ENCODE measurements around the gene LILRB5. TPM values are rescaled to one million over a fixed set of nuclear protein-coding genes. Genes with fewer than 3 reads are reported as not detected.
"Not testable (repeated sequence)": the region's sequence is repeated elsewhere in the genome, so short reads cannot be mapped to it uniquely, and the experiment has no call there.

LILRB5 gene
- total RNA-seq, 1 experiment from 2014 or later = 0.07 TPM

DNA sequence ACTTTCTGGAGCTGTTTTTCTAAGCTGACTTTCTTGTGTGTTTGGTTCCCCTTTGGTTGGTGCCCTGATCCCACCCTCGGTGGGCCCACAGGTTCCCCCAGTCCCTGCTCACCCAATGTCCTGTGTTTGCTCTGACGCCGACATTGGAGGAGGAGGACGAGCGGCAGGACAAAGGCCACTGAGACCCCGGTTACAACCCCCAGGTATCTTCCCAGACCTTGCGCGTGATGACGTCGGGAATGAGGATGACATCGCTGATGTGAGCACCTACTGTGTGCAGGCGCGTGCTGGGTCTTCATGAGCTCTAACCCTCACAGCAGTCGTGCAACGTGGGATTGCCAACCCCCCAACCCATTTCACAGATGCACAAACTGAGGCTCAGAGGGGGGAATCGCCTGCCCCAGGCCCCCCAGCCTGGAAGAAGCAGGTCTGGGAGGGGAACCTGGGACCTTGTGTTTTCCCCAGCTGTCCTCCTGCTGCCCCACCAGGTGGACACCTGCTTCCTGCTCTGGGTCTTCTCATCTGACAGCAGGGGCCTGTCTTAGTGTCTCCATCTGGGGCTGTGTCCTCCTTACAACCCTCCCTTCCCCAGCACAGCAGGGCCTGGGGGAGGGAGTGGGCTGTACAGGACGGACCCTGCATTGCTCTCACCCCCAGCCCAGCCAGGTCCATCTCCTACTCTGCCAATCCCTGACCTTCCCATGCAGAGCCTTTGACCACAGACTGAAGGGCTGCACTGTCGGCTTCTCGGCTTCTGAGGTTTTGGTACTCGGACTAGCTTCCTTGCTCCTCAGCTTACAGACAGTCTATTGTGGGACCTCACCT, 9.8 kb downstream of the LILRB5 start:
- no peak overlapping the region for H3K4me3 Mint-ChIP-seq
- DNase-seq (ENCODE audit: low spot score) (no peak), ATAC-seq (no peak)
- POLR2A ChIA-PET = no interaction called here
- no peak overlapping the region for H3K27ac Mint-ChIP-seq
- no peaks in the 10 kb centered on the region for H3K36me3 Mint-ChIP-seq
- no peaks in the 10 kb centered on the region for H3K4me1 Mint-ChIP-seq
- peaks cover 26% of the 10 kb centered on the region for H3K27me3 Mint-ChIP-seq (ENCODE audit: low read depth)
- CTCF ChIA-PET = interaction anchor here (1.0 to 1.5 kb wide), 3 partner anchors 19 to 77 kb away, joined by 3 to 5 read pairs (median 3); no protein-coding TSS in a partner anchor
- TF ChIP-seq, protein P1, sequence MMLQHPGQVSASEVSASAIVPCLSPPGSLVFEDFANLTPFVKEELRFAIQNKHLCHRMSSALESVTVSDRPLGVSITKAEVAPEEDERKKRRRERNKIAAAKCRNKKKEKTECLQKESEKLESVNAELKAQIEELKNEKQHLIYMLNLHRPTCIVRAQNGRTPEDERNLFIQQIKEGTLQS (CRISPR knock-in tag; conservative IDR thresholded peaks at IDR 0.05) = no peak
- TF ChIP-seq HMGA2 (CRISPR knock-in tag; IDR thresholded peaks at IDR 0.05) (no peak), JUN (CRISPR knock-in tag; IDR thresholded peaks at IDR 0.05) (no peak)
- TF ChIP-seq, protein P2, sequence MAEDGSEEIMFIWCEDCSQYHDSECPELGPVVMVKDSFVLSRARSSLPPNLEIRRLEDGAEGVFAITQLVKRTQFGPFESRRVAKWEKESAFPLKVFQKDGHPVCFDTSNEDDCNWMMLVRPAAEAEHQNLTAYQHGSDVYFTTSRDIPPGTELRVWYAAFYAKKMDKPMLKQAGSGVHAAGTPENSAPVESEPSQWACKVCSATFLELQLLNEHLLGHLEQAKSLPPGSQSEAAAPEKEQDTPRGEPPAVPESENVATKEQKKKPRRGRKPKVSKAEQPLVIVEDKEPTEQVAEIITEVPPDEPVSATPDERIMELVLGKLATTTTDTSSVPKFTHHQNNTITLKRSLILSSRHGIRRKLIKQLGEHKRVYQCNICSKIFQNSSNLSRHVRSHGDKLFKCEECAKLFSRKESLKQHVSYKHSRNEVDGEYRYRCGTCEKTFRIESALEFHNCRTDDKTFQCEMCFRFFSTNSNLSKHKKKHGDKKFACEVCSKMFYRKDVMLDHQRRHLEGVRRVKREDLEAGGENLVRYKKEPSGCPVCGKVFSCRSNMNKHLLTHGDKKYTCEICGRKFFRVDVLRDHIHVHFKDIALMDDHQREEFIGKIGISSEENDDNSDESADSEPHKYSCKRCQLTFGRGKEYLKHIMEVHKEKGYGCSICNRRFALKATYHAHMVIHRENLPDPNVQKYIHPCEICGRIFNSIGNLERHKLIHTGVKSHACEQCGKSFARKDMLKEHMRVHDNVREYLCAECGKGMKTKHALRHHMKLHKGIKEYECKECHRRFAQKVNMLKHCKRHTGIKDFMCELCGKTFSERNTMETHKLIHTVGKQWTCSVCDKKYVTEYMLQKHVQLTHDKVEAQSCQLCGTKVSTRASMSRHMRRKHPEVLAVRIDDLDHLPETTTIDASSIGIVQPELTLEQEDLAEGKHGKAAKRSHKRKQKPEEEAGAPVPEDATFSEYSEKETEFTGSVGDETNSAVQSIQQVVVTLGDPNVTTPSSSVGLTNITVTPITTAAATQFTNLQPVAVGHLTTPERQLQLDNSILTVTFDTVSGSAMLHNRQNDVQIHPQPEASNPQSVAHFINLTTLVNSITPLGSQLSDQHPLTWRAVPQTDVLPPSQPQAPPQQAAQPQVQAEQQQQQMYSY (CRISPR knock-in tag; IDR thresholded peaks at IDR 0.05) = no peak
- TF ChIP-seq, protein P3, sequence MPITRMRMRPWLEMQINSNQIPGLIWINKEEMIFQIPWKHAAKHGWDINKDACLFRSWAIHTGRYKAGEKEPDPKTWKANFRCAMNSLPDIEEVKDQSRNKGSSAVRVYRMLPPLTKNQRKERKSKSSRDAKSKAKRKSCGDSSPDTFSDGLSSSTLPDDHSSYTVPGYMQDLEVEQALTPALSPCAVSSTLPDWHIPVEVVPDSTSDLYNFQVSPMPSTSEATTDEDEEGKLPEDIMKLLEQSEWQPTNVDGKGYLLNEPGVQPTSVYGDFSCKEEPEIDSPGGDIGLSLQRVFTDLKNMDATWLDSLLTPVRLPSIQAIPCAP (CRISPR knock-in tag; IDR thresholded peaks at IDR 0.05) = no peak
- no peaks in the 10 kb centered on the region for H3K9me3 Mint-ChIP-seq

DNA sequence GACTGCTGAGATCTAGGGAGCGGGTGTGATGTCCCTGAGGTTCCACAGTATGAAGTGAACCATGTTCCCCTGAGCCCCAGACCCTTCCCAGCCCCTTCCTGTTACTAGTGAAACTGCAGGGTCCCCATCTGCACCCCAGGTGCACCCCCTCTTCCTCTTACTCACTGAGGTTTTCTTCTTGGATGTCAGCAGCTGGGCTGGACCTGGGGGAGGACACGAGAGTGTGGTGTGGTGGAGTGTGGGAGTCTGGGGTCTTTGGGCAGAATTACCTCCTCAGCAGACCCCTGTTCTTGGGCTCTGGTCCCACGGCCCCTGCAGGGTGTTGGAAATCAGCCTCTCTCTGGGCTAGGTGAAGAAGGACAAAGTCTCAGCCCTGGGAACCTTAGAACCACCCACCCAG, 11.1 kb downstream of the LILRB5 start:
- POLR2A ChIA-PET = no interaction called here
- H3K9me3 Mint-ChIP-seq = no peaks in the 10 kb centered on the region

DNA sequence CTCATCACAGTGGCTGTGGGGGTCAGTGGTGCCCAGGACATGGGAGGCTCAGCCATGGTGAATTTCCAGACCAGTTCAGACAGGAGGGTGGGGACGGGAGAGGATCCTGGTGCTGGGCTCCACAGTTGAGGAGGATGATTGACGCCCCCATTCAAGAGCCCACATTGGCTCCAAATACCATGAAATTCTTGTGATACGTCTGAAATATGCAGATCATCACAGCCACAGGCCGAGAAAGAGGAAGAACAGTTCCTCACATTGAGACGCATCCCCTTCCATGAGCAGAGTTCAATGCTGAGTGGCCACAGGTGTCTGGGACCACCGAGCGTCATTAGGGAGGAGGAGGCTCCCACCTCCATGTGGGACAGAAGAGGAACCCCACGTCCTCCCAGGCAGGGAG, 13.3 kb downstream of the LILRB5 start:
- H3K4me1 Mint-ChIP-seq; H3K27ac Mint-ChIP-seq; ATAC-seq; H3K4me3 Mint-ChIP-seq; H3K36me3 Mint-ChIP-seq; DNase-seq (ENCODE audit: low spot score); POLR2A ChIA-PET; H3K9me3 Mint-ChIP-seq: not testable (repeated sequence)
- CTCF ChIA-PET = interaction anchor here (1.5 kb wide), 1 partner anchor 22 kb away, joined by 7 read pairs; no protein-coding TSS in a partner anchor
- H3K27me3 Mint-ChIP-seq (ENCODE audit: low read depth) = peaks cover 19% of the 10 kb centered on the region

More for the DNA sequence above, 11.1 kb downstream of the LILRB5 start:
- no peak for DNase-seq (ENCODE audit: low spot score)
- H3K27me3 Mint-ChIP-seq (ENCODE audit: low read depth) = peaks cover 26% of the 10 kb centered on the region
- no peaks in the 10 kb centered on the region for H3K36me3 Mint-ChIP-seq
- no peak overlapping the region for H3K27ac Mint-ChIP-seq
- no peak overlapping the region for H3K4me3 Mint-ChIP-seq
- no peaks in the 10 kb centered on the region for H3K4me1 Mint-ChIP-seq
- CTCF ChIA-PET = interaction anchor here (1.5 kb wide), 1 partner anchor 21 kb away, joined by 5 read pairs; no protein-coding TSS in a partner anchor
- TF ChIP-seq, protein P4, sequence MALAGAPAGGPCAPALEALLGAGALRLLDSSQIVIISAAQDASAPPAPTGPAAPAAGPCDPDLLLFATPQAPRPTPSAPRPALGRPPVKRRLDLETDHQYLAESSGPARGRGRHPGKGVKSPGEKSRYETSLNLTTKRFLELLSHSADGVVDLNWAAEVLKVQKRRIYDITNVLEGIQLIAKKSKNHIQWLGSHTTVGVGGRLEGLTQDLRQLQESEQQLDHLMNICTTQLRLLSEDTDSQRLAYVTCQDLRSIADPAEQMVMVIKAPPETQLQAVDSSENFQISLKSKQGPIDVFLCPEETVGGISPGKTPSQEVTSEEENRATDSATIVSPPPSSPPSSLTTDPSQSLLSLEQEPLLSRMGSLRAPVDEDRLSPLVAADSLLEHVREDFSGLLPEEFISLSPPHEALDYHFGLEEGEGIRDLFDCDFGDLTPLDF (CRISPR knock-in tag; IDR thresholded peaks at IDR 0.05) = no peak
- no peak for TF ChIP-seq MXD4 (CRISPR knock-in tag; IDR thresholded peaks at IDR 0.05; ENCODE audit: borderline replicate concordance)
- TF ChIP-seq, protein P3 (CRISPR knock-in tag; IDR thresholded peaks at IDR 0.05) = no peak
- TF ChIP-seq, protein P5, sequence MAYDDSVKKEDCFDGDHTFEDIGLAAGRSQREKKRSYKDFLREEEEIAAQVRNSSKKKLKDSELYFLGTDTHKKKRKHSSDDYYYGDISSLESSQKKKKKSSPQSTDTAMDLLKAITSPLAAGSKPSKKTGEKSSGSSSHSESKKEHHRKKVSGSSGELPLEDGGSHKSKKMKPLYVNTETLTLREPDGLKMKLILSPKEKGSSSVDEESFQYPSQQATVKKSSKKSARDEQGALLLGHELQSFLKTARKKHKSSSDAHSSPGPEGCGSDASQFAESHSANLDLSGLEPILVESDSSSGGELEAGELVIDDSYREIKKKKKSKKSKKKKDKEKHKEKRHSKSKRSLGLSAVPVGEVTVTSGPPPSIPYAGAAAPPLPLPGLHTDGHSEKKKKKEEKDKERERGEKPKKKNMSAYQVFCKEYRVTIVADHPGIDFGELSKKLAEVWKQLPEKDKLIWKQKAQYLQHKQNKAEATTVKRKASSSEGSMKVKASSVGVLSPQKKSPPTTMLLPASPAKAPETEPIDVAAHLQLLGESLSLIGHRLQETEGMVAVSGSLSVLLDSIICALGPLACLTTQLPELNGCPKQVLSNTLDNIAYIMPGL (CRISPR knock-in tag; IDR thresholded peaks at IDR 0.05) = no peak
- TF ChIP-seq ZNF263 (CRISPR knock-in tag; IDR thresholded peaks at IDR 0.05; ENCODE audit: low read depth) = no peak
- no peak for TF ChIP-seq JUN (CRISPR knock-in tag; IDR thresholded peaks at IDR 0.05)
- TF ChIP-seq CREB1 (CRISPR knock-in tag; IDR thresholded peaks at IDR 0.05) = no peak
- TF ChIP-seq, protein P6, sequence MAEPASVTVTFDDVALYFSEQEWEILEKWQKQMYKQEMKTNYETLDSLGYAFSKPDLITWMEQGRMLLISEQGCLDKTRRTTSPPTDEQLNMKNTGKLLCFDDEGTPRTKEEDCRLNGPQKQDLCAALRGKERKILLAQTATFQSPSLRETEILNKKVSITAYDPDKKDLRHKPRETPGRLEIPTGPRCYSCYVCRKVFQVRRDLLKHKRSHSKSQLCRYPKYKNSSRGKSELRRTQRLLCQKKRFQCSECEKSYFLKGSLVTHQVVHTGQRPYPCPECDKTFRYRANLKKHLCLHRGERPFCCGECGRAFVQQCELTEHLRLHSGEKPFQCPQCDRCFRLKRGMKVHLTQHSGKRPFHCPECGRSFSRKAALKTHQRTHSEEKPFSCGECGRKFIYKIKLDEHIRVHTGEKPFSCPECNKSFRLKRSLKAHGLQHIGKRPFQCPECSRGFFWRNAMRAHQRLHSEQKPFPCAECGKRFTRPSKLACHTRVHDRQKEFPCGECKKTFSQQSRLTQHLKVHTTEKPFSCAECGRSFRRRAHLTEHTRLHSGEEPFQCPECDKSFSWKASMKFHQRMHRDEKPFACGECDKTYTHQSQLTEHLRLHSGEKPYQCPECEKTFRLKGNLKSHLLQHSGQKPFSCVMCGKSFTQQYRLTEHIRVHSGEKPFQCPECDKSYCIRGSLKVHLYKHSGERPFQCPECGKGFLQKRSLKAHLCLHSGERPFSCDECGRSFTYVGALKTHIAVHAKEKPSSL (CRISPR knock-in tag; conservative IDR thresholded peaks at IDR 0.05) = no peak
- TF ChIP-seq TP53 (CRISPR knock-in tag; IDR thresholded peaks at IDR 0.05) = no peak
- TF ChIP-seq, protein P7, sequence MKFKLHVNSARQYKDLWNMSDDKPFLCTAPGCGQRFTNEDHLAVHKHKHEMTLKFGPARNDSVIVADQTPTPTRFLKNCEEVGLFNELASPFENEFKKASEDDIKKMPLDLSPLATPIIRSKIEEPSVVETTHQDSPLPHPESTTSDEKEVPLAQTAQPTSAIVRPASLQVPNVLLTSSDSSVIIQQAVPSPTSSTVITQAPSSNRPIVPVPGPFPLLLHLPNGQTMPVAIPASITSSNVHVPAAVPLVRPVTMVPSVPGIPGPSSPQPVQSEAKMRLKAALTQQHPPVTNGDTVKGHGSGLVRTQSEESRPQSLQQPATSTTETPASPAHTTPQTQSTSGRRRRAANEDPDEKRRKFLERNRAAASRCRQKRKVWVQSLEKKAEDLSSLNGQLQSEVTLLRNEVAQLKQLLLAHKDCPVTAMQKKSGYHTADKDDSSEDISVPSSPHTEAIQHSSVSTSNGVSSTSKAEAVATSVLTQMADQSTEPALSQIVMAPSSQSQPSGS (CRISPR knock-in tag; IDR thresholded peaks at IDR 0.05; ENCODE audit: borderline replicate concordance, low read depth) = no peak
- TF ChIP-seq IRF2 (CRISPR knock-in tag; IDR thresholded peaks at IDR 0.05; ENCODE audit: borderline replicate concordance, low read depth) = no peak
- no peak for ATAC-seq

DNA sequence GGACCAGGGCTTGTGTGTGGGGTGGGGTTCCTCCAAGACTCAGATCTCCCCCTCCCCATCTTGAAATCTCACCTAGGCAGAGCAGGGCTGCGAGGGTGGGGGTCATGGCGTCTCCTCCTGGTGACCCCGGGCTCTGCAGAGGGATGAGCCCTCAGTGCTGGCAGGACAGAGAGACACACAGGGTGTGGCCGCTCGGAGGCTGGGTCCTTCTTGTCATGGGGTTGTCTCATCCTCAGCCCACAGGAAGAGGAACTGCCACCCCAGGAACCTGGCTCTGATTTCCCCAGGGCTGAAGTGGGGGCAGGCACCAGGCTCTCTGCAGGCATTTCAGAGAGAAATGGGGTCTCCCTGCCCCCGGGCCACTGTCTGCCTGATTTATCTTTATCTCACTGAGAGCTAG, 14.4 kb downstream of the LILRB5 start, which contains the start of gene LILRA6:
Gene LILRA6, minus strand, starts transcription at position 145 of the 400 bp plus-strand sequence.
- H3K36me3 Mint-ChIP-seq, H3K4me3 Mint-ChIP-seq, POLR2A ChIA-PET: not testable (repeated sequence)

More for the DNA sequence above, 14.4 kb downstream of the LILRB5 start, which contains the start of gene LILRA6:
- not testable (repeated sequence) for H3K27ac Mint-ChIP-seq; H3K4me1 Mint-ChIP-seq; ATAC-seq; DNase-seq (ENCODE audit: low spot score); H3K27me3 Mint-ChIP-seq (ENCODE audit: low read depth); H3K9me3 Mint-ChIP-seq
- CTCF ChIA-PET = interaction anchor here (0.6 to 1.5 kb wide), 2 partner anchors 23 to 70 kb away, joined by 4 to 7 read pairs; partner anchors contain the start of gene TMC4
